H1 (cell line): ENCODE data around the gene OTUB1. TPM values are rescaled to one million over a fixed set of nuclear protein-coding genes. Genes with fewer than 3 reads are reported as not detected.

Source experiments
- CTCF ChIA-PET: fragments of 300-600 bp; sonication (Branson Sonifier 250); formaldehyde crosslinking; loops from one replicate; lab custom pipeline; 2021; ENCODE audit not compliant: partially characterized antibody; lab: Charles Lee
- POLR2A ChIA-PET: fragments of 300-600 bp; sonication (Branson Sonifier 250); formaldehyde crosslinking; loops from one replicate; lab custom pipeline; 2021; ENCODE audit warnings: inconsistent platforms; ENCODE audit not compliant: partially characterized antibody; lab: Charles Lee
- DNase-seq, 2 experiments: peaks; one replicate each; pipeline versions ENCODE4 v3.0.0 to v3.0.0-alpha.2; 2010 to 2022; ENCODE audit warnings: low spot score in 2 of 2, low read depth in 1 of 2, mixed read lengths in 1 of 2
- FAIRE-seq: peaks from 2 replicates; lab custom pipeline; 2011; peaks lifted over from hg19 to GRCh38; lab: Jason Lieb, UNC
- H2AFZ ChIP-seq: 2 replicates; pipeline ENCODE4 v1.8.1; 2012; ENCODE audit warnings: low read length, inconsistent platforms
- H2AK5ac ChIP-seq: 2 replicates; pipeline ENCODE4 v1.6.1; 2013; ENCODE audit warnings: low read depth, low read length
- H2BK120ac ChIP-seq: replicated peaks from 2 replicates; pipeline ENCODE3; 2013; ENCODE audit warnings: low read depth, low read length, inconsistent platforms
- H2BK12ac ChIP-seq: 2 replicates; pipeline ENCODE4 v1.6.1; 2013; ENCODE audit warnings: low read depth, low read length
- H2BK15ac ChIP-seq: 2 replicates; pipeline ENCODE4 v1.6.1; 2013; ENCODE audit warnings: low read length
- H2BK20ac ChIP-seq: 2 replicates; pipeline ENCODE4 v1.6.1; 2013; ENCODE audit warnings: low read length
- H2BK5ac ChIP-seq: 2 replicates; pipeline ENCODE4 v1.6.1; 2013; ENCODE audit warnings: low read depth, low read length
- H3K14ac ChIP-seq: 2 replicates; pipeline ENCODE4 v1.6.1; 2013; ENCODE audit warnings: inconsistent platforms; ENCODE audit not compliant: insufficient read length
- H3K18ac ChIP-seq: 2 replicates; pipeline ENCODE4 v1.6.1; 2013; ENCODE audit warnings: low read length; ENCODE audit errors: extremely low read depth
- H3K23ac ChIP-seq: 2 replicates; pipeline ENCODE4 v1.6.1; 2013; ENCODE audit warnings: inconsistent platforms; ENCODE audit not compliant: insufficient read length
- H3K23me2 ChIP-seq: 2 replicates; pipeline ENCODE4 v1.6.1; 2013; ENCODE audit warnings: low read depth, low read length
- H3K27ac ChIP-seq: 2 replicates; pipeline ENCODE4 v1.6.1; 2011; ENCODE audit warnings: low read depth, low read length, inconsistent platforms
- H3K27me3 ChIP-seq, 4 experiments: replicated peaks in 1 of 4; 1 replicate in 1 of 4; 2 replicates in 3 of 4; pipeline versions ENCODE4 v1.6.1 to v1.8.1; 2011 to 2013; ENCODE audit warnings: low read length in 3 of 4, mild to moderate bottlenecking in 3 of 4, inconsistent platforms in 2 of 4, mixed read lengths in 2 of 4, moderate library complexity in 1 of 4; ENCODE audit not compliant: control insufficient read depth in 3 of 4, insufficient read depth in 3 of 4; ENCODE audit errors: extremely low read depth in 1 of 4
- H3K36me3 ChIP-seq, 4 experiments: 2 replicates each; pipeline versions ENCODE4 v1.6.1 to v1.8.1; 2011 to 2013; ENCODE audit warnings: mild to moderate bottlenecking in 4 of 4, low read length in 3 of 4, moderate library complexity in 2 of 4, control low read depth in 1 of 4, inconsistent platforms in 1 of 4; ENCODE audit not compliant: insufficient read depth in 4 of 4, control insufficient read depth in 2 of 4
- H3K4ac ChIP-seq: replicated peaks from 2 replicates; pipeline ENCODE3; 2013; ENCODE audit warnings: low read length, low read depth, mixed read lengths, inconsistent platforms; ENCODE audit not compliant: insufficient read length
- H3K4me1 ChIP-seq, 4 experiments: replicated peaks in 1 of 4; 1 replicate in 1 of 4; 2 replicates in 3 of 4; pipeline versions ENCODE4 v1.6.1 to v1.8.1; 2011 to 2013; ENCODE audit warnings: low read length in 3 of 4, inconsistent platforms in 2 of 4, mixed read lengths in 1 of 4; ENCODE audit not compliant: insufficient read depth in 4 of 4, control insufficient read depth in 3 of 4
- H3K4me2 ChIP-seq, 2 experiments: 2 replicates each; pipeline versions ENCODE4 v1.6.1 to v1.8.1; 2011 to 2013; ENCODE audit warnings: low read depth in 2 of 2, low read length in 2 of 2, control low read depth in 1 of 2, inconsistent platforms in 1 of 2, mild to moderate bottlenecking in 1 of 2; ENCODE audit not compliant: insufficient read depth in 1 of 2
- H3K4me3 ChIP-seq, 4 experiments: fragments of 200-600, 300-600 bp in 1 of 4; sonication (generic), shearing (Covaris generic), sonication (Bioruptor Twin) in 1 of 4; 2 replicates each; pipeline versions ENCODE4 v1.5.1 to v1.8.1; 2011 to 2016; ENCODE audit warnings: low read length in 4 of 4, low read depth in 3 of 4, control low read depth in 2 of 4, inconsistent platforms in 2 of 4, mild to moderate bottlenecking in 2 of 4, mixed read lengths in 1 of 4, moderate library complexity in 1 of 4; ENCODE audit not compliant: insufficient read depth in 2 of 4; ENCODE audit errors: extremely low read depth in 1 of 4
- H3K56ac ChIP-seq: replicated peaks from 2 replicates; pipeline ENCODE3; 2013; ENCODE audit warnings: low read depth, mild to moderate bottlenecking, mixed read lengths, low read length, inconsistent platforms; ENCODE audit not compliant: insufficient read length
- H3K79me1 ChIP-seq: 2 replicates; pipeline ENCODE4 v1.6.1; 2013; ENCODE audit warnings: low read depth, low read length, control low read depth
- H3K79me2 ChIP-seq, 2 experiments: 2 replicates each; pipeline versions ENCODE4 v1.6.1 to v1.8.1; 2012 to 2013; ENCODE audit warnings: low read length in 2 of 2, mild to moderate bottlenecking in 2 of 2, inconsistent platforms in 1 of 2; ENCODE audit not compliant: insufficient read depth in 2 of 2, control insufficient read depth in 1 of 2
- H3K9ac ChIP-seq, 4 experiments: replicated peaks in 1 of 4; 1 replicate in 1 of 4; 2 replicates in 3 of 4; pipeline versions ENCODE4 v1.6.1 to v1.8.1; 2011 to 2013; ENCODE audit warnings: low read depth in 3 of 4, low read length in 3 of 4, control low read depth in 2 of 4, mild to moderate bottlenecking in 2 of 4, moderate library complexity in 2 of 4, inconsistent platforms in 1 of 4; ENCODE audit errors: extremely low read depth in 1 of 4
- H3K9me3 ChIP-seq, 2 experiments: 2 replicates each; pipeline versions ENCODE4 v1.6.1 to v1.8.1; 2012 to 2013; ENCODE audit warnings: mild to moderate bottlenecking in 2 of 2, moderate library complexity in 2 of 2, control low read depth in 1 of 2, inconsistent platforms in 1 of 2, low read depth in 1 of 2, low read length in 1 of 2, mixed read lengths in 1 of 2; ENCODE audit not compliant: insufficient read depth in 2 of 2
- H4K20me1 ChIP-seq, 2 experiments: replicated peaks in 1 of 2; 2 replicates each; pipeline versions ENCODE3 to v1.8.1; 2011 to 2013; ENCODE audit warnings: inconsistent platforms in 2 of 2, low read length in 2 of 2, mild to moderate bottlenecking in 1 of 2; ENCODE audit not compliant: insufficient read depth in 2 of 2, control insufficient read depth in 1 of 2
- H4K5ac ChIP-seq: 2 replicates; pipeline ENCODE4 v1.6.1; 2013; ENCODE audit warnings: low read length, low read depth, mixed read lengths, inconsistent platforms; ENCODE audit not compliant: insufficient read length
- H4K8ac ChIP-seq: 2 replicates; pipeline ENCODE4 v1.8.0; 2013; ENCODE audit warnings: mild to moderate bottlenecking, moderate library complexity, low read length, inconsistent platforms; ENCODE audit not compliant: insufficient read depth; ENCODE audit errors: extremely low read depth
- H4K91ac ChIP-seq: replicated peaks from 2 replicates; pipeline ENCODE3; 2013; ENCODE audit warnings: low read length, mixed read lengths, inconsistent platforms; ENCODE audit not compliant: insufficient read length
- ASH2L ChIP-seq: fragments of 200-600, 300-600 bp; sonication (generic); IDR thresholded peaks from one replicate; pipeline ENCODE4 v1.7.1; 2017; ENCODE audit warnings: low read length
- ATF3 ChIP-seq: IDR thresholded peaks from 2 replicates; pipeline ENCODE4 v1.6.1; 2011; ENCODE audit warnings: low read depth, mild to moderate bottlenecking, low read length; ENCODE audit not compliant: insufficient read depth
- KDM4A ChIP-seq: IDR thresholded peaks from one replicate; pipeline ENCODE4 v1.7.1; 2012; ENCODE audit warnings: low read depth, mild to moderate bottlenecking, moderate library complexity, low read length, inconsistent platforms; ENCODE audit not compliant: severe bottlenecking
- RAD21 ChIP-seq, 2 experiments: IDR thresholded peaks in 1 of 2; conservative IDR thresholded peaks in 1 of 2; 2 replicates each; pipeline ENCODE4 v1.6.1; 2011; ENCODE audit warnings: low read depth in 2 of 2, low read length in 2 of 2, improper control_type of control experiment in 1 of 2, inconsistent platforms in 1 of 2, mild to moderate bottlenecking in 1 of 2, moderate library complexity in 1 of 2
- RXRA ChIP-seq: IDR thresholded peaks from 2 replicates; pipeline ENCODE4 v1.6.1; 2011; ENCODE audit warnings: low read depth, mild to moderate bottlenecking, low read length, moderate library complexity; ENCODE audit not compliant: insufficient read depth
- SP1 ChIP-seq: IDR thresholded peaks from 2 replicates; pipeline ENCODE4 v1.6.1; 2011; ENCODE audit warnings: low read depth, low read length
- TEAD4 ChIP-seq: IDR thresholded peaks from 2 replicates; pipeline ENCODE4 v1.6.1; 2012; ENCODE audit warnings: low read depth, low read length, inconsistent platforms, mixed read lengths
- USF2 ChIP-seq: IDR thresholded peaks from 2 replicates; pipeline ENCODE4 v1.6.1; 2011; ENCODE audit warnings: low read length, improper control_type of control experiment
- WGBS, 2 experiments: shearing (Covaris generic) in 1 of 2; methylation state at CpG; one replicate each; pipeline versions ENCODE4 v1.1.6 to v1.1.7; 2013 to 2015; ENCODE audit warnings: low lambda C conversion rate in 2 of 2, mixed read lengths in 2 of 2, inconsistent platforms in 1 of 2, low coverage in 1 of 2, missing lambda C conversion rate in 1 of 2; ENCODE audit not compliant: insufficient replicate concordance in 2 of 2, insufficient coverage in 1 of 2, insufficient read length in 1 of 2; ENCODE audit errors: extremely low coverage in 1 of 2, missing lambda C conversion rate in 1 of 2; 5-methylcytosine and 5-hydroxymethylcytosine counted together
- polyA plus RNA-seq, 7 experiments: library from polyadenylated mRNA; depleted of rRNA in 3 of 7; stranded (reverse) in 5 of 7; unstranded in 2 of 7; fragments of >200 nt in 5 of 7; fragments of 200-250 nt in 2 of 7; gene quantifications; 1 replicate in 5 of 7; 2 replicates in 1 of 7; 4 replicates in 1 of 7; pipeline versions ENCODE4 v1.2.1 to v1.2.3, GENCODE V29; 2011 to 2013; ENCODE audit warnings: missing spikeins in 2 of 7, mixed read lengths in 2 of 7
- total RNA-seq: library from RNA; stranded (reverse); fragmentation: NEBNext Ultra II Directional; extraction: Animal tissue kit (Norgen Biotek cat#: 25700); gene quantifications from 2 replicates; pipeline ENCODE4 v1.2.1, GENCODE V29; 2021

The OTUB1 gene
- total and polyA plus RNA-seq, 2 of the 8 experiments (the other 6 are each of a cell fraction or from before 2014, with no cell fraction given): 110 to 274 TPM

GRCh38 chr11:63937713-63938478, 48.3 kb upstream of the OTUB1 start:
- CTCF ChIA-PET: interaction anchor here (0.8 to 7.1 kb wide), 5 partner anchors 16 to 196 kb away, joined by 3 to 129 read pairs (median 4); partner anchors contain the start of gene RCOR2
- no peak overlapping the region for H3K27ac ChIP-seq
- no peak for FAIRE-seq
- TF ChIP-seq ASH2L (peak; percentile 34), USF2 (peak; percentile 69; the same call in 1 of the 2 replicates), TEAD4 (0 out of 2 replicates have a peak, but pooled peaks have one; percentile 0), SP1 (no peak), KDM4A (peak; percentile 10), RAD21 (IDR thresholded peaks at IDR 0.05 in 1 of 2, conservative IDR thresholded peaks at IDR 0.05 in 1 of 2; ENCODE audit: low read depth in 2 of 2, low read length in 2 of 2) (no peak), RXRA (no peak), ATF3 (no peak)

More at GRCh38 chr11:63937713-63938478, 48.3 kb upstream of the OTUB1 start:
- no peaks in the 10 kb centered on the region for H3K27me3 ChIP-seq
- peaks cover 0 to 3% (median 2%) of the 10 kb centered on the region in 4 experiments; a peak in 4 of 8 replicates for H3K36me3 ChIP-seq
- 25% methylated on average over 30 of the region's 30 CpGs; no CpG with 5 or more reads in 1 of the 2 experiments for WGBS, 2 experiments
- H4K8ac ChIP-seq: no peak overlapping the region
- peak overlapping the region; percentile 51 to 99 (median 65) for H3K4me3 ChIP-seq
- H2AFZ ChIP-seq: peak overlapping the region; percentile 83
- peak overlapping the region; percentile 81 for H4K5ac ChIP-seq
- peak overlapping the region; percentile 80 to 94 for H3K4me2 ChIP-seq
- POLR2A ChIA-PET: interaction anchor here (0.6 to 11.5 kb wide), 4 partner anchors 12 to 80 kb away, joined by 3 to 173 read pairs (median 4); partner anchors contain the start of gene RCOR2
- peak overlapping the region in 2 of 4 experiments; percentile 4 to 15; a peak in 4 of 7 replicates for H3K9ac ChIP-seq
- H3K56ac ChIP-seq: peak overlapping the region; percentile 89
- peak overlapping the region; percentile 97 for H3K4ac ChIP-seq
- H2BK20ac ChIP-seq: 0 out of 2 replicates have a peak overlapping the region, but pooled peaks have one; percentile 61
- H4K20me1 ChIP-seq: peaks cover under 1 to 5% of the 10 kb centered on the region in 2 experiments
- H3K14ac ChIP-seq: no peak overlapping the region
- peak overlapping the region; percentile 68; the same call in 1 of the 2 replicates for H2BK12ac ChIP-seq
- peaks cover 12% of the 10 kb centered on the region for H3K23me2 ChIP-seq
- H3K9me3 ChIP-seq: no peaks in the 10 kb centered on the region
- peak overlapping the region; percentile 90 for H2BK120ac ChIP-seq
- no peaks in the 10 kb centered on the region; a peak in 1 of 7 replicates for H3K4me1 ChIP-seq
- peak in 1 of 2 experiments; percentile 59 for DNase-seq
- H3K79me2 ChIP-seq: peaks cover 4 to 34% of the 10 kb centered on the region in 2 experiments
- H2AK5ac ChIP-seq: no peak overlapping the region
- H2BK5ac ChIP-seq: peak overlapping the region; percentile 71; the same call in 1 of the 2 replicates
- H4K91ac ChIP-seq: peak overlapping the region; percentile 66
- H2BK15ac ChIP-seq: peak overlapping the region; percentile 72; the same call in 1 of the 2 replicates
- H3K18ac ChIP-seq: peak overlapping the region; percentile 66
- no peak overlapping the region for H3K23ac ChIP-seq
- H3K79me1 ChIP-seq: no peaks in the 10 kb centered on the region; the same call in 1 of the 2 replicates
